HUES6 (cell line): Measurements from ENCODE around the gene RHOBTB3.
"Not testable (repeated sequence)": the region's sequence is repeated elsewhere in the genome, so short reads cannot be mapped to it uniquely, and the experiment has no call there.

Source experiments
- H3K27ac ChIP-seq: 2 replicates; pipeline ENCODE4 v1.7.0; 2013; ENCODE audit warnings: low read depth, mild to moderate bottlenecking, low read length, inconsistent platforms
- H3K27me3 ChIP-seq: 2 replicates; pipeline ENCODE4 v1.6.1; 2013; ENCODE audit warnings: low read length; ENCODE audit not compliant: control insufficient read depth, insufficient read depth
- H3K36me3 ChIP-seq: 2 replicates; pipeline ENCODE4 v1.6.1; 2013; ENCODE audit warnings: low read length; ENCODE audit not compliant: control insufficient read depth, insufficient read depth
- H3K4me1 ChIP-seq: 2 replicates; pipeline ENCODE4 v1.6.1; 2013; ENCODE audit warnings: low read length; ENCODE audit not compliant: control insufficient read depth, insufficient read depth
- H3K4me3 ChIP-seq: 2 replicates; pipeline ENCODE4 v1.5.1; 2013; ENCODE audit warnings: low read depth, low read length
- H3K9ac ChIP-seq: one replicate; pipeline ENCODE4 v1.6.1; 2013; ENCODE audit warnings: mild to moderate bottlenecking, low read length
- H3K9me3 ChIP-seq: 2 replicates; pipeline ENCODE4 v1.6.1; 2013; ENCODE audit warnings: low read depth, low read length; ENCODE audit not compliant: control insufficient read depth, insufficient read depth

Gene RHOBTB3

DNA sequence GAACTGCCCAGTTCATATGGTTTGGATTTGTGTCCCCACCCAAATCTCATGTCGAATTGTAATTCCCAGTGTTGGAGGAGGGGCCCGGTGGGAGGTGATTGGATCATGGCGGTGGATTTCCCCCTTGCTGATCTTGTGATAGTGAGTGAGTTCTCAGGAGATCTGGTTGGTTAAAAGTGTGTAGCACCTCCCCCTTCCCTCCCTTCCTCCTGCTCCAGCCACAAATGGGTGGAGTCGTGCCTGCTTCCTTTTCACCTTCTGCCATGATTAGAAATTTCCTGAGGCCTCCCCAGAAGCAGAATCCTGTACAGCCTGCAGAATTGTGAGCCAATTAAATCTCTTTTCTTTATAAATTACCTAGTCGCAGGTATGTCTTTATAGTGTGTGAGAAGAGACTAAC lies 24.9 kb upstream of the RHOBTB3 start:
- not testable (repeated sequence) for H3K36me3 ChIP-seq, H3K9me3 ChIP-seq, H3K4me3 ChIP-seq, H3K27me3 ChIP-seq, H3K4me1 ChIP-seq, H3K27ac ChIP-seq, H3K9ac ChIP-seq

DNA sequence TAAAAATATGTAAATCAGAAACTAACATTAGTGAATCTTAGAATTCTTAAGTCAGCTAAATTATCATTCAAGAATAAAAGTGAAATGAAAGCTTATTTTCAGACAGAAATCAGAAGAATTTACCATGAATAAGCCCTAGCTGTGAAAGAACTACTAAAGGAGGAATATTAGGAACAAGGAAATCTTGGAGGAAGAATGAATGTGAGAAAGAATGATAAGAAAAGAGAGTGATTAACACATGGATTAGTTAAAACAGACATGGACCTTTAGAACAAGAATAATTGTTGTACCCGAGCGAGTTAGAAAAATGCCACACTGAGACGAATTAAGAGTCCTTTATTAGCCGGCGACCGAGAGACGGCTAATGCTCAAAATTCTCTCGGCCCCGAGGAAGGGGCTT lies 24.1 kb upstream of the RHOBTB3 start:
- Histone ChIP-seq H3K27me3 (no peaks in the 10 kb centered on the region; the same call in 1 of the 2 replicates), H3K4me3 (peak overlapping the region; percentile 19; the same call in 1 of the 2 replicates), H3K9ac (no peak overlapping the region), H3K9me3 (no peaks in the 10 kb centered on the region), H3K27ac (peak overlapping the region; percentile 45; the same call in 1 of the 2 replicates), H3K4me1 (peaks cover 10% of the 10 kb centered on the region; the same call in 1 of the 2 replicates), H3K36me3 (no peaks in the 10 kb centered on the region)

DNA sequence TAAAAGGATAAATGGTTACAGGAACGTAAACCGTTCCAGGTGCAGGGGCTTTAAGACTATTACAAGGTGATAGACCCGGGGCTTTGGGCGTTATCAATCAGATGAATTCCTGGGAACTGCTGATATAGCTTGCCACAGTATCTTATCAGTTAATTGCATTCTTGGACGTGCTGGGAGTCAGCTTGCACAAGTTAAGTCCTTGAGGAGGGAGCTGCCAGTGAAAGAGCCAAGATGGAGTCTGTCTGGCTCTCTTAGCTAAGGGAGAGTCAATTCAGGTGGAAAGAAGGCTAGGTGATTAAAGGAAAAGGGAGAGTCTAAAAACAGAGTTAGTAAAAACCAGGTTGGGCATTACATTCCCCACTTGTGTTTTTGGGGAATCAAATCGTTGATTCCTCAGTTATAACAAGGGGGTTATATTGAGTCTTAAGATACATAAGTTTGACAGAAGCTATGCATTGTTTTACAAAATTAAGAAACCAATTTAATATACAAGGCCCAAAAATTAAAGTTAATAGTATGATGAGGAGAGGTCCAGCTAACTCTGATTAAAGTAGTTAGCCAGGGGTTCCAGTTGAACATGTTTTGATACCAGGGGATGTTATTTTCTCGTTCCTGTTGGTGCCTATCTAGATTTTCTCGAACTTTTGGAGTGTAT lies 23.5 kb upstream of the RHOBTB3 start:
- H3K9ac ChIP-seq, H3K4me3 ChIP-seq, H3K9me3 ChIP-seq, H3K36me3 ChIP-seq, H3K27me3 ChIP-seq, H3K27ac ChIP-seq: not testable (repeated sequence)
- H3K4me1 ChIP-seq = peaks cover 14% of the 10 kb centered on the region

DNA sequence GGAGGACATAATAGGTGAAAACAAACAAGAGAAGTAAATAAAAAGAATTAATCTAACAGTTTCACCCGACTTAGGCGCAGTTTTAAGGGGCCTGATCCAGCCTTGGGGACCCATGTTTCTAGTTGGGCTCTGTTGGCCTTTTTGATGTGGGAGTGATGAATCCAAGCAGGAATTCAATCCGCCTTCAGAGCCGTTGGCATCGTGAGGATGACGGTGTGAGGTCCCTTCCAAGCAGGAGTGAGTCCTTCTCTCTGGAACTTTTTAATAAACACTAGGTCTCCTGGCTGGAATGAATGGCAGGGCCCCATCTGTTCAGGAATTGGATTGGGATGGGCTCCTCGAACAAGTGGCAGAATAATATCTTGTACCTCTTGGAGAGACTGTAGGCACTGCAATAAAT lies 22.3 kb upstream of the RHOBTB3 start:
- Histone ChIP-seq H3K27ac (no peak overlapping the region), H3K4me1 (peaks cover 14% of the 10 kb centered on the region), H3K9me3 (no peaks in the 10 kb centered on the region), H3K36me3 (no peaks in the 10 kb centered on the region), H3K27me3 (no peaks in the 10 kb centered on the region; the same call in 1 of the 2 replicates), H3K4me3 (no peak overlapping the region), H3K9ac (no peak overlapping the region)

DNA sequence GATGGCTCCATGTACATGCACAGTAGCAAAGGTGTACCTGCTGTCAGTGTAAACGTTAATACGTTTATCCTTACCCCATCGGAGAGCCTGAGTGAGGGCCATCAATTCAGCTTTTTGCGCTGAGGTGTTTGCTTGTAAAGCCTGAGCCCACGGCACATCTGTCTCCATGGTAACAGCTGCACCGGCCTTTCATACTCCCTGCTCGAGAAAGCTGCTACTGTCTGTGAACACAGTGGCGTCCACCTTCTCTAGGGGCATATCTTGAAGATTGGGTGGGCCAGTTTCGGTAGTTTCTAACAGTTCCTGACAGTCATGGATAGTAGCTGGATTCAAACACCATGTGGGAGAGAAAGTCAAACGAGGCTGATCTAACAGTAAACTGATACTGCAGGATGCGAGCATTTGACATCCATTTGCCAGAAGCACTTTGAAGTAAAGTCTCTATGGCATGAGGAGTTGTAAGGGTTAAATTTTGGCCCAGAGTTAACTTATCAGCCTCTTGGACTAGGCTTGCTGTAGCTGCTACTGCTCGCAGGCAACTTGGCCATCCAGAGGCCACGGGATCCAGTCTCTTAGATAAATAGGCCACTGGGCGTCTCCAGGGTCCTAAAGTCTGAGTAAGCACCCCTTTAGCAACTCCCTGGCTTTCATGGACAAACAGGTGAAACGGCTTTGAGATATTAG lies 21.0 kb upstream of the RHOBTB3 start:
- Histone ChIP-seq H3K4me1 (peaks cover 14% of the 10 kb centered on the region), H3K27ac (no peak overlapping the region), H3K27me3 (no peaks in the 10 kb centered on the region; the same call in 1 of the 2 replicates), H3K4me3 (peak overlapping the region; percentile 63; the same call in 1 of the 2 replicates), H3K9me3 (no peaks in the 10 kb centered on the region), H3K9ac (no peak overlapping the region), H3K36me3 (no peaks in the 10 kb centered on the region)

DNA sequence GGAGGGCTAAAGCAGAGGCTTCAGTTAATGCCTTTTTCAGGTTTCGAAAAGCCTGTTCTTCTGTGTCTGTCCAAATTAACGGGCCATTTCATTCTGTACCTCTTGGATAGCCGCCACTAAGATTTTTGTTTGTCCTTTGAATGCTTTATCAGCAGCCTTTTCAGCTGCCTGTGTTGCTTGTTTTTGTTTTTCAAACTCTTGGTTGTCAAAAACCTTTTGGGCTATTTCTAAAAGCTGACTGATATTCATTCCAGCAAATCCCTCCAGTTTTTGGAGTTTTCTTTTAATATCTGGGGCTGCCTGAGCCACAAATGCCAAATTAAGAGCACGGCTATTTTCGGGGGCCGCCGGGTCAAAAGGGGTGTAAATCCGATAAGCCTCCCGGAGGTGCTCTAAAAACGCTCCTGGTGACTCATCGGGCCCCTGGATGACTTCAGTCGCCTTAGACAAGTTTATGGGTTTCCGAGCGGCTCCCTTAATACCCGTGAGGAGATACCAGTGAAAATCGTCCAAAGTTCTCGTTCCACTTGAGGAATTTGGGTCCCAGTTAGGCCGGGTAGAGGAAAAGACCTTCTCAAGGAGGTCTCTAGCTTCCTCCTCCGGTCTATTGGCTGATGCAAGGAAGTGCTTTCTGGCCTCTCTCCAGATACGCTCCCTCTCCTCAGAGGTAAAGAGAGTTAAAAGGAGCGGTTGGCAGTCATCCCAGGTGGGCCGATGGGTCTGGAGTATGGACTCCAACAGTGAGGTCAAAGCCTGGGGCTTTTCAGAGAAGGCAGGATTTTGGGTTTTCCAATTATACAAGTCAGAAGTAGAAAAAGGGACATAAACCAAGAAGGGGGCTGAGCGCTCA lies 20.3 kb upstream of the RHOBTB3 start:
- Histone ChIP-seq H3K4me1 (peaks cover 14% of the 10 kb centered on the region), H3K4me3 (peak overlapping the region; percentile 63)
- not testable (repeated sequence) for H3K27ac ChIP-seq

DNA sequence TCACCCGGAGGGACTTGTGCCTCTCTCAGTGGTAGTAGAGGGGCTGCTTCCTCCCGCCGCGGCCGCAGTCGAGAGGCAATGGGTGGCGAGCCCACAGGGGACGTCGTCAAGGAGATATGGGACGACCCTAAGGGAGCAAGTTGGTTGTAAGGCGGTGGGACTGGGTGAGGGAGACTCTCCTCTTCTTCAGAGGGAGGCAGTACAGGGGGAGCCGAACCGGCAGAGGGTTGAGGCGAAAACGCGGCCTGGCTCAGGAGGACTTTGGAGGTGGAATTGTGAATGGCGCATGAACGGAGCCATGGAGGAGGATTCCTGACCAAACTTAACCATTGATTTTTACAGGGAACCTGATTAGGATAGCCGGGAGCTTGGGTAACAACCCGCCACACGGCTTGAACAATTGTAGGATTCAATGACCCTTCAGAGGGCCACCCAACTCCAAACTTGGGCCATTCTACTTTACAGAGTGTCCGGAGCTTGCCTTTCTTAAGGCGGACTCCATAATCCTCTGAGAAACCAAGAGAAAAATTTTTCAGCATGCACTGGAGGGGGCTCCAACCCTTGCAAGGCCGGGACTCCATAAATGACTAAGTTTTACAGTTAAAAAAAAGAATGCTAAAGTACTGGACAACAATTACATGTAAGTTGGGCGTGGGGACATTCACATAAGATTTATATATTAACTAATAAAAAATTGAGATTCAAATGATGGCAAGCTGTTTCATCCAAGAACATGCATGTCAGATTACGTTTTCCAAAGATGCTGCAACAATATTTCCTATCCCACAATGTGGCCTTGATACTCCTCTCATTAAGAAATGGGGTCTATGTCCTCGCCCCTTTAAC lies 19.4 kb upstream of the RHOBTB3 start:
- Histone ChIP-seq H3K9ac (peak overlapping the region; percentile 45), H3K4me1 (peaks cover 14% of the 10 kb centered on the region), H3K9me3 (no peaks in the 10 kb centered on the region), H3K27me3 (no peaks in the 10 kb centered on the region; the same call in 1 of the 2 replicates), H3K36me3 (no peaks in the 10 kb centered on the region), H3K27ac (no peak overlapping the region; the same call in 1 of the 2 replicates), H3K4me3 (peak overlapping the region; percentile 63)

More for the DNA sequence above, 20.3 kb upstream of the RHOBTB3 start:
- H3K9me3 ChIP-seq, H3K27me3 ChIP-seq, H3K36me3 ChIP-seq: not testable (repeated sequence)
- peak overlapping the region; percentile 45 for H3K9ac ChIP-seq

DNA sequence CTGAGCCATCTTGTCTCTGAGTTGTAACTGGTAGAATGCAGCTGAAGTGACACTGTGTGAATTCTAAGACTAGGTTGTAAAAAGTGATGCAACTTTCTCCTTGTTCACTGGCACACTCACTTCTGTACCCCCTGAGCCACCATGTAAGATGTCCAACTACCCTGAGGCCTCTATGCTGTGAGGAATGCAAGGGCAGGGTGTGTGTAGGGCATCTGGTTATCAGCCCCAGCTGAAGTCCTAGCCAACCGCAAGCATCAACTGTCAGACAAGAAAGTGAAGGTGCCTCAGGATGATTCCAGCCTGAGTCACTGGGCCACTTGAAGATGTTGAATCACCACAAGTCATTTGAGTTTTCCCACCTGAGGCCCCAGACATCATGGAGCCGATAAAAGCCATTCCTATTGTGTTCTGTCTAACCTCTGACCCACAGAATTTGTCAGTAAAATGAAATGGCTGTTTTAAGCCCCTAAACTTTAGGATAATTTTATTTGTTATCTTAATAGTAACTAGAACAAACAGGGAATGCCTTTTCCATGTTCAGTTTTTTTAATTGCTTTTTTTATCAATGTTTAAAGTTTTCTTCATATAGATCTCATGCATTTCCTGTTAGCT lies 18.7 kb upstream of the RHOBTB3 start:
- Histone ChIP-seq H3K36me3 (no peaks in the 10 kb centered on the region), H3K9ac (no peak overlapping the region), H3K4me3 (no peak overlapping the region; the same call in 1 of the 2 replicates), H3K27me3 (no peaks in the 10 kb centered on the region; the same call in 1 of the 2 replicates), H3K27ac (peak overlapping the region; percentile 44; the same call in 1 of the 2 replicates), H3K4me1 (peaks cover 17% of the 10 kb centered on the region), H3K9me3 (no peaks in the 10 kb centered on the region)

DNA sequence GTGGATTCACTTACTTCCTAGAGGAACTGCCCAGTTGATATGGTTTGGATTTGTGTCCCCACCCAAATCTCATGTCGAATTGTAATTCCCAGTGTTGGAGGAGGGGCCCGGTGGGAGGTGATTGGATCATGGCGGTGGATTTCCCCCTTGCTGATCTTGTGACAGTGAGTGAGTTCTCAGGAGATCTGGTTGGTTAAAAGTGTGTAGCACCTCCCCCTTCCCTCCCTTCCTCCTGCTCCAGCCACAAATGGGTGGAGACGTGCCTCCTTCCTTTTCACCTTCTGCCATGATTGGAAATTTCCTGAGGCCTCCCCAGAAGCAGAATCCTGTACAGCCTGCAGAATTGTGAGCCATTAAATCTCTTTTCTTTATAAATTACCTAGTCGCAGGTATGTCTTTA lies 17.9 kb upstream of the RHOBTB3 start:
- not testable (repeated sequence) for H3K4me3 ChIP-seq, H3K27me3 ChIP-seq, H3K36me3 ChIP-seq, H3K27ac ChIP-seq, H3K9me3 ChIP-seq, H3K9ac ChIP-seq
- H3K4me1 ChIP-seq = peaks cover 24% of the 10 kb centered on the region
